Left forelimb (tissue), 1 donor: ENCODE data around the gene CBR1.
"Not testable (repeated sequence)": the region's sequence is repeated elsewhere in the genome, so short reads cannot be mapped to it uniquely, and the experiment has no call there.

Experiments
- DNase-seq: peaks from one replicate; pipeline ENCODE4 v3.0.0-alpha.2; 2018; ENCODE audit warnings: low spot score

Gene CBR1

DNA sequence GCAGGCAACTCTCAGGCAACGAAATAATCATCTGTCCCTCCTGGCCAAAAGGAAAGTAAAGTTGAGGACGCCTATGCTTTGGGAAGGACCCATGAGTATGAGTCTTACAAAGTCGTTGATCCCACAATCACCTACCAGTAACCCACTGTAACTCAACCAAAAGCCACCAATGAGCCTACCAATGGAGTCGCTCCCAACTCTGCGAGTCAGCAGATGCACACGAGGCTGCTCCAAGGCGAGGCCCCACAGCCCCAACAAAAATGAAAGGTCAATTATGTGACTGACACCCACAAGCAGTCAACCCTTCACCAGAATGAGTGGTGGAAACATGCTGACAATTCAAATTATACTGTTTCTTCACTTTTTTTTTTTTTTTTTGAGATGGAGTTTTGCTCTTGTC, 21.5 kb upstream of the CBR1 start:
- DNase-seq: no peak

GRCh38 chr21:36052860-36053714, 16.7 kb upstream of the CBR1 start:
- DNase-seq: no peak

DNA sequence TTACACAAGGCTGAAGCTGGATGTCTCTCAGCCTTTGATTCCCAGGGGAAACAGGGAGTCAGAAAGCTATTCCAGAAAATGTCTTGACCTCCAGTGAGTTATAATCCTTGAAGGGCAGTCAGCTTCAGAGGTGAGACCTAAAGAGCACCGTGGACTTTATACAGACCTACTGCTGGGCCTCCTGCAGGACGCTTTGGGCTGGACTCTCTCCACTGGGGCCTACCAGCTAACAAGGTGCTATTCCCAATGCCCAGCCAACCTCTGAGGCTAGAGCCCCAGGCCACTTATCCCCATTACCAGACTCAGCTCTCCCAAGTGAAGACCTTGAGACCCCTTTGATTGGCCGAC, 16.1 kb upstream of the CBR1 start:
- DNase-seq: no peak

GRCh38 chr21:36055551-36055950, 14.3 kb upstream of the CBR1 start:
- DNase-seq: no peak

GRCh38 chr21:36059823-36060158, 10.0 kb upstream of the CBR1 start:
- DNase-seq: no peak

DNA sequence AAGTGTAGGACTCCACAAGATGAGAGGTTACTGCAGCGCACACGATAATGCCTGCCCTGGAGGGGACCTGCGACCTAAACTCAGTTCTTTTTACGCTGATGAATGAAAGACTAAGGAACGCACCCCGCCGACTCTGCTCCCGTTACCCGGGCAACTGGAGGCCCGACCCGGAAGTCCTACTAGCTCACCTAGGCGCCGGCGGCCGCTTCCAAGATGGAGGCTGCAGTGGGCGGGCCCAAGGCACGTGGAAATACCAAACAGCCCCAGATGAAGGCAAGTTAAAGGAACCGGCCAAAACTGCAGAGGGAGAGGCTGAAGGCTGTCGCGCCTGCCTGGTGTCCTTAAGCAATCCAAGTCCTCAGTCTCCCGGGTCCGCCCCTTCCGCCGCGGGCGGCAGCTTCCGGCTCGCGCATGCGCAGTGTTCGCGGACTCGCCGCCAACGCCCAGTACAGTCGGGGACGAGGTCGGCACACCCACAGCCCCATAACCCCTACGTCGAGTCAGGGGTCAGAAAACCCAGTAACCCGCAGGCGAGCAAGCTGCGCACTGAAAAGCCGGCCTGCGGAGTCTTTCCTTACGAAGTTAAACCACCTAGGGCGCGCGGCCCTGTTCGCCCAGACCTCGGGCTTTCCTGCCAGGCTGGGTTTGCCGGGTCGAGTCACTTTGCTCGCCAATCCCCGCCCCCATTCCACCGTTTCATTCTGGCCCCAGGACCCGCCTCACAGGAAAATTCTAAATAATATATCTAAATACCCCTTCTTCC, 9.5 kb upstream of the CBR1 start, which contains the start of gene SETD4:
Gene SETD4, minus strand, starts transcription at position 368 of the 763 bp plus-strand sequence. CDS start 1,638 bp downstream, outside the sequence.
- DNase-seq: peak; percentile 97

DNA sequence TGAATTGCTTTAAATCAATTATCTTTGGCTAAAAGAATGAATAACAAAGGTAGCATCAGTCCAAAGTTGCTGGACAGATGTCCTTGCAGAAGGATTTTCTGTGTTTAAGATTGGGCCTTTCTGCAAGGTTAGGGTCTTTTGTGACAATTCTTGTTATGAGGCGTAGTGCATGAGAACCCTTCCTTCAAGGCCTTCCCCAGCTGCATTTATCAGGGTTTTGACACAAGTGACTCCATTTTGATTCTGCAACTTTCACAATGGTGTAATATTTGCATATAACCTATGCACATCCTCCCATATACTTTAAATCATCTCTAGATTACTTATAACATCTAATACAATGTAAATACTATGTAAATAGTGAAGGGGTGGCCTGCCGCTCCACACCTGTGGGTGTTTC, 8.4 kb upstream of the CBR1 start:
- DNase-seq: no peak

- DNase-seq: no peak
These were observed 6.3 kb upstream of the CBR1 start for GRCh38 chr21:36063375-36064084.

- DNase-seq: no peak
These were observed 5.8 kb upstream of the CBR1 start for GRCh38 chr21:36064085-36064460.

GRCh38 chr21:36065497-36066036, 4.3 kb upstream of the CBR1 start:
- DNase-seq: no peak

- no peak for DNase-seq
These were observed 951 bp upstream of the CBR1 start for GRCh38 chr21:36068748-36069398.

DNA sequence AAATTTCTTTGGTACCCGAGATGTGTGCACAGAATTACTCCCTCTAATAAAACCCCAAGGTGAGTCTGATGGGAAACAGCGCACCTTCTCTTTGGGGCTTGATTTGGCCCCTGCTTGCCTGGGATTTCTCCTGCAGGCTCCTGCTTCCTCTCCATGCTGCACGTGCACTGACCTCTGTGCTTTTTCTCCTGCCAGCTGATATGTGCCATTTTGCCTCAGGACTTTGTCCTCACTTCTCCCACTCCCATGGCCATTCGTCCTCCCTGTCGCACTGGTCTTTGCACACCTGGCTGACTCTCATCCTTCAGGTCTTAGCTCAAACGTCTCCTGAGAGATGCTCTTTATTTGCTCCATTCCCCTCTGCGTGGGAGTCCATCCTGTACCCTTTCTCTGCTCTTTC, 1.2 kb downstream of the CBR1 start:
- DNase-seq: no peak

DNA sequence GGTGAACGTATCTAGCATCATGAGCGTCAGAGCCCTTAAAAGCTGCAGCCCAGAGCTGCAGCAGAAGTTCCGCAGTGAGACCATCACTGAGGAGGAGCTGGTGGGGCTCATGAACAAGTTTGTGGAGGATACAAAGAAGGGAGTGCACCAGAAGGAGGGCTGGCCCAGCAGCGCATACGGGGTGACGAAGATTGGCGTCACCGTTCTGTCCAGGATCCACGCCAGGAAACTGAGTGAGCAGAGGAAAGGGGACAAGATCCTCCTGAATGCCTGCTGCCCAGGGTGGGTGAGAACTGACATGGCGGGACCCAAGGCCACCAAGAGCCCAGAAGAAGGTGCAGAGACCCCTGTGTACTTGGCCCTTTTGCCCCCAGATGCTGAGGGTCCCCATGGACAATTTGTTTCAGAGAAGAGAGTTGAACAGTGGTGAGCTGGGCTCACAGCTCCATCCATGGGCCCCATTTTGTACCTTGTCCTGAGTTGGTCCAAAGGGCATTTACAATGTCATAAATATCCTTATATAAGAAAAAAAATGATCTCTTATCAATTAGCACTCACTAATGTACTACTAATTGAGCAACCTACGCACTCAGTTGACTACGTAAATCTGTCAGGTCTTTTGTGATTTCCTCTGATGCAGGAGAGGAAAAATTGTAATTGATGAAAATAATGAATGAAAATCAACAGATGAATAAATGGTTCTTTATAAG, 2.8 kb downstream of the CBR1 start:
- no peak for DNase-seq

- DNase-seq: no peak
These were observed 3.4 kb downstream of the CBR1 start for GRCh38 chr21:36073181-36073580.

DNA sequence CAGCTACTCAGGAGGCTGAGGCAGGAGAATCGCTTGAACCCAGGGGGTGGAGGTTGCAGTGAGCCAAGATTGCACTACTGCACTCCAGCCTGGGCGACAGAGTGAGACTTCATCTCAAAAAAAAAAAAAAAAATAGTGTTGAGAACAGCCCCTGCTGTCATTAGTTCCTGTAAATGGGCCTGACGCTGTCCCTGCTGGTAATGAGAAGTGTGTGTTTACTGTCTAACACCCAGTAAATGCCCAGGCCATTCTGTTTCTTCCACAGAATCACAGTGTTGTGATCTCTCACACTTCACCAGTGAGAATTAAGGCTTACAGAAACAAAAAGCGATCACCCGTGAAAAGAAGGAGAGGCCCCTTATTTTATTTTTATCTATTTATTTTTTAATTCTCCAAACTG, 4.1 kb downstream of the CBR1 start:
- DNase-seq: not testable (repeated sequence)

GRCh38 chr21:36075171-36075570, 5.3 kb downstream of the CBR1 start:
- DNase-seq: no peak

- no peak for DNase-seq
These were observed 6.1 kb downstream of the CBR1 start for GRCh38 chr21:36075953-36076352.

- no peak for DNase-seq
These were observed 7.2 kb downstream of the CBR1 start for GRCh38 chr21:36076878-36077655.

- no peak for DNase-seq
These were observed 7.9 kb downstream of the CBR1 start for GRCh38 chr21:36077758-36078157.

DNA sequence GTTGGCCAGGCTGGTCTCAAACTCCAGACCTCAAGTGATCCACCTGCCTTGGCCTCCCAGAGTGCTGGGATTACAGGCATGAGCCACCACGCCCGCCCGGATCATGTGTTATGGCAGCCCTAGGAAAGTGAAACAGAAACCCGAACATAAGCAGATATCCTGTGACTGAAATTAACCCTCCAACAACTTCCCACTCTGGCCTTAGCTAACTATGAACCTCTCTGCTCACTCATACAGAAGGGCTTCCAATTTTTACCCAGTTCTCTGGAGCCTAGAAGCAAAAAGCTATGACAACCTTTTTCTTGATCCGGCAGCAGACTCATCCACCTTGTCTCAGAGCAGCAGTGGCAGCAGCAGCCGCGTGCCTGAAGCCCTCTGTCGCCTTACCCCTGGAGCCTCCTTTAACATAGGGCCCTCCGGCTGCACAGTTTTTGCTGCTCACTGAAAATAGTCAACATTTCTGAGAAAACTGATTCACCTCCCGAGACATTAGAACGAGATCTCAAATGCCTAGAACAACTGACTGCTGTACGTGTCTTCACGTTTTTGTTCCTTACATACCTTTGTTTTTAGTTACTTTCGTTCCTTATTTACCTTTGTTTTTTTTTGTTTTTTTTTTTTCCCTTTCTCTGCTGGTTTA, 9.3 kb downstream of the CBR1 start:
- no peak for DNase-seq
